K562 (cell line): ENCODE results near the gene TP53I3. TPM values are rescaled to one million over a fixed set of nuclear protein-coding genes. Genes with fewer than 3 reads are reported as not detected.
A peak's percentile ranks its signal among the peaks of the same experiment; 100 is the strongest.

Experiments
- BCL6 ChIP-seq: fragments of 250-450 bp; sonication (Bioruptor Pico); IDR thresholded peaks from 2 replicates; pipeline ENCODE4 v1.4.0; 2020
- MCM5 ChIP-seq: fragments of 450-650 bp; IDR thresholded peaks from 2 replicates; pipeline ENCODE4 v1.6.1; 2016; ENCODE audit warnings: low read depth
- PTRF ChIP-seq: fragments of 450-650 bp; IDR thresholded peaks from 2 replicates; pipeline ENCODE4 v1.6.1; 2016; ENCODE audit warnings: mild to moderate bottlenecking, missing genetic modification characterization, missing compliant biosample characterization
- RREB1 ChIP-seq: fragments of 250-450 bp; sonication (Bioruptor Pico); IDR thresholded peaks from 2 replicates; pipeline ENCODE4 v1.4.0; 2020
- TRIM25 ChIP-seq: fragments of 450-650 bp; IDR thresholded peaks from 2 replicates; pipeline ENCODE4 v1.7.0; 2016; ENCODE audit warnings: borderline replicate concordance
- ZBTB11 ChIP-seq, 3 experiments: fragments of 200-800 bp in 1 of 3; fragments of 250-450 bp in 1 of 3; fragments of 450-650 bp in 1 of 3; sonication (Bioruptor Pico) in 1 of 3; sonication (Bioruptor generic) in 1 of 3; formaldehyde crosslinking in 1 of 3; IDR thresholded peaks; 2 replicates each; pipeline versions ENCODE4 v1.6.1 to v1.8.0; 2016 to 2022; ENCODE audit warnings: mild to moderate bottlenecking in 2 of 3, missing genetic modification characterization in 2 of 3, missing compliant biosample characterization in 1 of 3, moderate library complexity in 1 of 3
- ZBTB12 ChIP-seq: fragments of 250-450 bp; sonication (Bioruptor Pico); IDR thresholded peaks from 2 replicates; pipeline ENCODE4 v1.4.0; 2020
- ZBTB34 ChIP-seq: fragments of 250-450 bp; sonication (Bioruptor Pico); IDR thresholded peaks from 2 replicates; pipeline ENCODE4 v1.8.0; 2021; ENCODE audit warnings: mild to moderate bottlenecking, moderate library complexity
- ZBTB43 ChIP-seq: sonication (generic); formaldehyde crosslinking; IDR thresholded peaks from 2 replicates; pipeline ENCODE4 v1.8.0; 2023; ENCODE audit warnings: mild to moderate bottlenecking, missing genetic modification reagents
- polyA plus RNA-seq, 8 experiments: library from polyadenylated mRNA; depleted of rRNA in 4 of 8; stranded (reverse) in 5 of 8; unstranded in 3 of 8; fragments of >200 nt; fragmentation: Nextera tagmentation in 2 of 8; fragmentation: Illumina TruSeq in 1 of 8; extraction: Ambion mirVana in 2 of 8; extraction: Trizol in 1 of 8; gene quantifications; 2 replicates each; pipeline versions ENCODE4 v1.2.1 to v1.2.3, GENCODE V29; 2011 to 2014; ENCODE audit warnings: inconsistent platforms in 1 of 8, missing spikeins in 1 of 8
- total RNA-seq, 7 experiments: library from RNA; depleted of rRNA in 6 of 7; stranded (reverse); fragments of >200 nt in 6 of 7; fragmentation: Illumina TruSeq in 2 of 7; extraction: Trizol in 2 of 7; gene quantifications; 2 replicates each; pipeline versions ENCODE4 v1.2.1 to v1.2.3, GENCODE V29; 2011 to 2021; ENCODE audit warnings: low replicate concordance in 1 of 7

Gene TP53I3
- total and polyA plus RNA-seq, 9 of the 15 experiments (the other 6 are each of a cell fraction or from before 2014, with no cell fraction given), result 0.65 to 9.5 (median 5.6) TPM

GRCh38 chr2:24075915-24076848 lies 8.5 kb downstream of the TP53I3 start, which contains the start of gene SF3B6 (continued):
- TF ChIP-seq RREB1 (0 out of 2 replicates have a peak, but pooled peaks have one; percentile 73), PTRF (tag) (no peak), ZBTB43 (CRISPR knock-in tag) (0 out of 2 replicates have a peak, but pooled peaks have one; percentile 51), BCL6 (no peak), TRIM25 (0 out of 2 replicates have a peak, but pooled peaks have one; percentile 55), ZBTB34 (CRISPR knock-in tag) (no peak), ZBTB12 (CRISPR knock-in tag) (peak; percentile 97), MCM5 (no peak), ZBTB11 (CRISPR knock-in tag; IDR thresholded peaks at IDR 0.05) (peak; percentile 96 to 100 (median 99))
